Head of caudate nucleus (tissue), 42 donors: Measurements from ENCODE around the gene TPPP2.
"Not testable (repeated sequence)": the region's sequence is repeated elsewhere in the genome, so short reads cannot be mapped to it uniquely, and the experiment has no call there.

Experiments used
- DNase-seq, 42 donors: peaks; one replicate each; pipeline versions ENCODE4 v3.0.0 to v3.0.0-alpha.2; 2020 to 2021; ENCODE audit warnings: mixed read lengths in 7 of 42
- intact Hi-C: fragments of 100-400 bp; cut with DNase I; formaldehyde crosslinking; loops from one replicate; pipeline ENCODE4 v1.15.0; 2022

The TPPP2 gene

GRCh38 chr14:21029917-21030316 lies at the start of gene TPPP2:
Gene TPPP2 (plus strand): TSS chr14:21030217. CDS start chr14:21030582, 365 bp downstream.
- no peak for DNase-seq
- intact Hi-C loops: loop anchor here (5.0 kb wide), 1 partner anchor 228 kb away; the partner anchor contains the start of gene RNASE1

- intact Hi-C loops: no loop called here
- no peak for DNase-seq
These were observed 49.1 kb upstream of the TPPP2 start for GRCh38 chr14:20980906-20981305.

GRCh38 chr14:20982646-20983369 lies 47.2 kb upstream of the TPPP2 start:
- no peak for DNase-seq
- intact Hi-C loops: no loop called here

GRCh38 chr14:20985650-20986049 lies 44.4 kb upstream of the TPPP2 start:
- intact Hi-C loops: not testable (repeated sequence)

GRCh38 chr14:20986811-20987210 lies 43.2 kb upstream of the TPPP2 start:
- peak in 14 of 42 donors; percentile 13 to 49 (median 22) for DNase-seq
- intact Hi-C loops: no loop called here

More at GRCh38 chr14:20985650-20986049, 44.4 kb upstream of the TPPP2 start:
- DNase-seq: not testable (repeated sequence)

GRCh38 chr14:20988717-20989470 lies 41.1 kb upstream of the TPPP2 start:
- intact Hi-C loops: no loop called here

GRCh38 chr14:20989471-20989786 lies 40.6 kb upstream of the TPPP2 start:
- intact Hi-C loops: no loop called here
- no peak for DNase-seq

More at GRCh38 chr14:20988717-20989470, 41.1 kb upstream of the TPPP2 start:
- DNase-seq: no peak

GRCh38 chr14:20989787-20990600 lies 40.0 kb upstream of the TPPP2 start, which contains the start of gene METTL17:
Gene METTL17 (plus strand): TSS chr14:20989980. CDS start chr14:20990003, 23 bp downstream.
- intact Hi-C loops: no loop called here
- peak; percentile 85 to 97 (median 93) for DNase-seq

- intact Hi-C loops: no loop called here
- no peak for DNase-seq
These were observed 33.5 kb upstream of the TPPP2 start for GRCh38 chr14:20996521-20996920.

- intact Hi-C loops: no loop called here
- DNase-seq: no peak
These were observed 32.9 kb upstream of the TPPP2 start for GRCh38 chr14:20997115-20997514.

- intact Hi-C loops: no loop called here
- DNase-seq: no peak
These were observed 32.5 kb upstream of the TPPP2 start for GRCh38 chr14:20997564-20997963.

GRCh38 chr14:20998139-20998538 lies 31.9 kb upstream of the TPPP2 start:
- intact Hi-C loops: no loop called here
- no peak for DNase-seq

GRCh38 chr14:20998674-20999366 lies 31.2 kb upstream of the TPPP2 start, which contains the start of gene SLC39A2:
Gene SLC39A2 (plus strand): TSS chr14:20999293. CDS start chr14:20999447, 154 bp downstream.
- no peak for DNase-seq
- intact Hi-C loops: no loop called here

- DNase-seq: no peak
- intact Hi-C loops: no loop called here
These were observed 30.4 kb upstream of the TPPP2 start for GRCh38 chr14:20999591-20999990.

GRCh38 chr14:21001218-21001617 lies 28.8 kb upstream of the TPPP2 start:
- DNase-seq: no peak
- intact Hi-C loops: no loop called here

- intact Hi-C loops: no loop called here
- DNase-seq: no peak
These were observed 26.1 kb upstream of the TPPP2 start for GRCh38 chr14:21003788-21004346.

- DNase-seq, intact Hi-C loops: not testable (repeated sequence)
These were observed 20.3 kb upstream of the TPPP2 start for GRCh38 chr14:21009721-21010120.

- intact Hi-C loops: no loop called here
- DNase-seq: no peak
These were observed 18.9 kb upstream of the TPPP2 start for GRCh38 chr14:21011136-21011535.
